Nephron (organoid): ENCODE data around the gene RNF207.

Source experiments
- H3K27ac Mint-ChIP-seq, 3 experiments: 2 replicates each; pipeline ENCODE4 v1.8.0; 2020; ENCODE audit warnings: mixed read lengths in 3 of 3, mild to moderate bottlenecking in 2 of 3, moderate library complexity in 1 of 3
- H3K27me3 Mint-ChIP-seq: 2 replicates; pipeline ENCODE4 v1.8.0; 2021; ENCODE audit warnings: low read depth, mild to moderate bottlenecking, moderate library complexity, mixed read lengths
- H3K36me3 Mint-ChIP-seq: 2 replicates; pipeline ENCODE4 v1.8.0; 2020; ENCODE audit warnings: low read depth, mixed read lengths
- H3K4me1 Mint-ChIP-seq: 2 replicates; pipeline ENCODE4 v1.8.0; 2020; ENCODE audit warnings: mixed read lengths
- H3K4me3 Mint-ChIP-seq, 3 experiments: 2 replicates each; pipeline ENCODE4 v1.8.0; 2020; ENCODE audit warnings: mild to moderate bottlenecking in 3 of 3, mixed read lengths in 3 of 3, moderate library complexity in 2 of 3
- H3K9me3 Mint-ChIP-seq: 2 replicates; pipeline ENCODE4 v1.8.0; 2020; ENCODE audit warnings: mixed read lengths
- TF ChIP-seq, protein P1 (sequence below), 3 experiments: fragments of 200-600 bp; sonication (generic); IDR thresholded peaks; one replicate each; pipeline ENCODE4 v1.5.0; 2021; ENCODE audit warnings: antibody characterized with exemption in 3 of 3; ENCODE audit not compliant: unreplicated experiment in 3 of 3

The RNF207 gene

GRCh38 chr1:6207921-6208320, 2.0 kb downstream of the RNF207 start:
- peaks cover 9% of the 10 kb centered on the region for H3K27me3 Mint-ChIP-seq
- H3K27ac Mint-ChIP-seq: no peak overlapping the region
- TF ChIP-seq, protein P1, sequence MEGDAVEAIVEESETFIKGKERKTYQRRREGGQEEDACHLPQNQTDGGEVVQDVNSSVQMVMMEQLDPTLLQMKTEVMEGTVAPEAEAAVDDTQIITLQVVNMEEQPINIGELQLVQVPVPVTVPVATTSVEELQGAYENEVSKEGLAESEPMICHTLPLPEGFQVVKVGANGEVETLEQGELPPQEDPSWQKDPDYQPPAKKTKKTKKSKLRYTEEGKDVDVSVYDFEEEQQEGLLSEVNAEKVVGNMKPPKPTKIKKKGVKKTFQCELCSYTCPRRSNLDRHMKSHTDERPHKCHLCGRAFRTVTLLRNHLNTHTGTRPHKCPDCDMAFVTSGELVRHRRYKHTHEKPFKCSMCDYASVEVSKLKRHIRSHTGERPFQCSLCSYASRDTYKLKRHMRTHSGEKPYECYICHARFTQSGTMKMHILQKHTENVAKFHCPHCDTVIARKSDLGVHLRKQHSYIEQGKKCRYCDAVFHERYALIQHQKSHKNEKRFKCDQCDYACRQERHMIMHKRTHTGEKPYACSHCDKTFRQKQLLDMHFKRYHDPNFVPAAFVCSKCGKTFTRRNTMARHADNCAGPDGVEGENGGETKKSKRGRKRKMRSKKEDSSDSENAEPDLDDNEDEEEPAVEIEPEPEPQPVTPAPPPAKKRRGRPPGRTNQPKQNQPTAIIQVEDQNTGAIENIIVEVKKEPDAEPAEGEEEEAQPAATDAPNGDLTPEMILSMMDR (IDR thresholded peaks at IDR 0.05; ENCODE audit: unreplicated experiment in 3 of 3): no peak
- no peaks in the 10 kb centered on the region for H3K9me3 Mint-ChIP-seq
- H3K36me3 Mint-ChIP-seq: peaks cover 10% of the 10 kb centered on the region
- H3K4me3 Mint-ChIP-seq: peak overlapping the region; percentile 26 to 42 (median 35)
- peaks cover 11% of the 10 kb centered on the region for H3K4me1 Mint-ChIP-seq

GRCh38 chr1:6208723-6209660, 3.1 kb downstream of the RNF207 start:
- peaks cover 9% of the 10 kb centered on the region for H3K27me3 Mint-ChIP-seq
- peak overlapping the region; percentile 63 to 67 (median 64) for H3K4me3 Mint-ChIP-seq
- TF ChIP-seq, protein P1 (IDR thresholded peaks at IDR 0.05; ENCODE audit: unreplicated experiment in 3 of 3): peak; percentile 44 to 62 (median 58)
- H3K4me1 Mint-ChIP-seq: peaks cover 11% of the 10 kb centered on the region
- no peaks in the 10 kb centered on the region for H3K9me3 Mint-ChIP-seq
- H3K36me3 Mint-ChIP-seq: peaks cover 17% of the 10 kb centered on the region
- no peak overlapping the region for H3K27ac Mint-ChIP-seq

GRCh38 chr1:6209661-6210580, 4.0 kb downstream of the RNF207 start:
- peaks cover 8% of the 10 kb centered on the region for H3K4me1 Mint-ChIP-seq
- peaks cover 19% of the 10 kb centered on the region for H3K36me3 Mint-ChIP-seq
- peak overlapping the region; percentile 27 to 63 (median 56) for H3K4me3 Mint-ChIP-seq
- H3K27ac Mint-ChIP-seq: no peak overlapping the region
- TF ChIP-seq, protein P1 (IDR thresholded peaks at IDR 0.05; ENCODE audit: unreplicated experiment in 3 of 3): no peak
- no peaks in the 10 kb centered on the region for H3K9me3 Mint-ChIP-seq
- peaks cover 9% of the 10 kb centered on the region for H3K27me3 Mint-ChIP-seq

- peaks cover 26% of the 10 kb centered on the region for H3K36me3 Mint-ChIP-seq
- peaks cover 9% of the 10 kb centered on the region for H3K27me3 Mint-ChIP-seq
- peak overlapping the region in 1 of 3 experiments; percentile 35 for H3K4me3 Mint-ChIP-seq
- no peak overlapping the region for H3K27ac Mint-ChIP-seq
- peaks cover 5% of the 10 kb centered on the region for H3K4me1 Mint-ChIP-seq
- H3K9me3 Mint-ChIP-seq: no peaks in the 10 kb centered on the region
- TF ChIP-seq, protein P1 (IDR thresholded peaks at IDR 0.05; ENCODE audit: unreplicated experiment in 3 of 3): no peak
Measured at GRCh38 chr1:6210591-6211355, 4.9 kb downstream of the RNF207 start.

DNA sequence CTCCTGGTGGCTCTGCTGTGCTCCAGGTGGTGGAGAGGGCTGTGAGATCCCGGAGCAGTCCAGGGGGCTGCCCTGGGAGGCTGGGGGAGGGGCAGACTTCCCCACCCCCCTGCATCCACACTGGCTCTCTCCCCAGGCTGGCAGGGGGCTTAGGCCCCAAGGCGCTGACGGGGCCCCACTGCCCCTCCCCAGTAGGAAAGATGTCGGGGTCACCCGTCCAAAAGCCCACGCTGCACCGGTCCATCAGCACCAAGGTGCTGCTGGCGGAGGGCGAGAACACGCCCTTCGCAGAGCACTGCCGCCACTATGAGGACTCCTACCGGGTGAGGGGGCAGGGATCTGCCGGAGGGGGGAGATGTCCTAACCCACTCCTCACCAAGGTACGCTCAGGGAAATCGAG, 5.8 kb downstream of the RNF207 start:
- Mint-ChIP-seq H3K36me3 (peaks cover 29% of the 10 kb centered on the region), H3K27ac (no peak overlapping the region), H3K9me3 (no peaks in the 10 kb centered on the region), H3K4me3 (no peak overlapping the region), H3K27me3 (peaks cover 6% of the 10 kb centered on the region), H3K4me1 (peaks cover 4% of the 10 kb centered on the region)
- TF ChIP-seq, protein P1 (IDR thresholded peaks at IDR 0.05; ENCODE audit: unreplicated experiment in 3 of 3): no peak
